DOHH2 (cell line): Measurements from ENCODE around the gene C2CD4B.

Experiments
- H3F3A ChIP-seq: fragments of 200-600 bp; sonication (generic), shearing (Covaris generic); 2 replicates; pipeline ENCODE4 v1.6.0; 2016; ENCODE audit warnings: antibody characterized with exemption, mild to moderate bottlenecking; ENCODE audit not compliant: control insufficient read depth, insufficient read depth
- H3K27ac ChIP-seq: fragments of 200-600 bp; sonication (generic); 2 replicates; pipeline ENCODE4 v1.5.1; 2014; ENCODE audit warnings: low read depth, mild to moderate bottlenecking, low read length, moderate library complexity
- H3K27me3 ChIP-seq: fragments of 200-600 bp; sonication (generic); 2 replicates; pipeline ENCODE4 v1.6.1; 2014; ENCODE audit warnings: mild to moderate bottlenecking, low read length, mixed read lengths; ENCODE audit not compliant: control insufficient read depth
- H3K36me3 ChIP-seq: fragments of 200-600 bp; sonication (generic); 2 replicates; pipeline ENCODE4 v1.6.1; 2014; ENCODE audit warnings: mild to moderate bottlenecking, low read length, moderate library complexity, mixed read lengths; ENCODE audit not compliant: control insufficient read depth
- H3K4me1 ChIP-seq: fragments of 200-600 bp; sonication (generic); 2 replicates; pipeline ENCODE4 v1.6.1; 2014; ENCODE audit warnings: mild to moderate bottlenecking, low read length, mixed read lengths; ENCODE audit not compliant: control insufficient read depth
- H3K4me2 ChIP-seq: fragments of 200-600 bp; sonication (generic); 2 replicates; pipeline ENCODE4 v1.6.0; 2014; ENCODE audit warnings: mild to moderate bottlenecking, low read length, moderate library complexity
- H3K4me3 ChIP-seq: fragments of 200-600 bp; sonication (generic); 2 replicates; pipeline ENCODE4 v1.5.1; 2014; ENCODE audit warnings: mild to moderate bottlenecking, low read length, mixed read lengths
- H3K79me2 ChIP-seq: fragments of 200-600 bp; sonication (generic); 2 replicates; pipeline ENCODE4 v1.6.1; 2014; ENCODE audit warnings: mild to moderate bottlenecking, low read length, mixed read lengths; ENCODE audit not compliant: control insufficient read depth
- H3K9me2 ChIP-seq: fragments of 200-600 bp; sonication (generic); replicated peaks from 2 replicates; pipeline ENCODE4 v1.6.1; 2014; ENCODE audit warnings: mild to moderate bottlenecking, low read length, mixed read lengths; ENCODE audit not compliant: control insufficient read depth
- H3K9me3 ChIP-seq: fragments of 200-600 bp; sonication (generic); 2 replicates; pipeline ENCODE4 v1.6.1; 2014; ENCODE audit warnings: antibody characterized with exemption, low read length, mixed read lengths; ENCODE audit not compliant: control insufficient read depth, insufficient read depth
- H4K20me1 ChIP-seq: fragments of 200-600 bp; sonication (generic); 2 replicates; pipeline ENCODE4 v1.6.0; 2014; ENCODE audit warnings: low read depth, mild to moderate bottlenecking, antibody characterized with exemption, low read length, moderate library complexity; ENCODE audit not compliant: control insufficient read depth, insufficient read depth
- CTCF ChIP-seq: fragments of 200-600 bp; sonication (generic); IDR thresholded peaks from one replicate; pipeline ENCODE4 v1.5.1; 2014; ENCODE audit warnings: antibody characterized with exemption, mild to moderate bottlenecking, low read depth, low read length; ENCODE audit not compliant: poor library complexity, severe bottlenecking
- EZH2phosphoT487 ChIP-seq: fragments of 200-600 bp; sonication (generic); IDR thresholded peaks from 2 replicates; pipeline ENCODE4 v1.6.1; 2017; ENCODE audit warnings: borderline replicate concordance, mild to moderate bottlenecking, antibody characterized with exemption, low read length, moderate library complexity, mixed read lengths

C2CD4B gene

GRCh38 chr15:62173215-62173614, 8.1 kb upstream of the C2CD4B start:
- peaks cover 3% of the 10 kb centered on the region; the same call in 1 of the 2 replicates for H3K27me3 ChIP-seq
- no peaks in the 10 kb centered on the region for H3K9me3 ChIP-seq
- H3K79me2 ChIP-seq = no peaks in the 10 kb centered on the region
- no peaks in the 10 kb centered on the region for H3K9me2 ChIP-seq
- H3K36me3 ChIP-seq = no peaks in the 10 kb centered on the region
- no peaks in the 10 kb centered on the region for H4K20me1 ChIP-seq
- no peak overlapping the region for H3K4me3 ChIP-seq
- no peak for TF ChIP-seq EZH2phosphoT487
- no peak for TF ChIP-seq CTCF
- no peaks in the 10 kb centered on the region for H3K4me1 ChIP-seq
- H3K4me2 ChIP-seq = no peak overlapping the region
- H3K27ac ChIP-seq = no peak overlapping the region
- H3F3A ChIP-seq = no peaks in the 10 kb centered on the region

GRCh38 chr15:62171882-62172281, 6.8 kb upstream of the C2CD4B start:
- Histone ChIP-seq H3K9me3 (no peaks in the 10 kb centered on the region), H3K27ac (no peak overlapping the region), H3K4me1 (no peaks in the 10 kb centered on the region), H3K36me3 (no peaks in the 10 kb centered on the region), H3K9me2 (no peaks in the 10 kb centered on the region), H3K27me3 (peaks cover 8% of the 10 kb centered on the region; the same call in 1 of the 2 replicates), H3K4me3 (no peak overlapping the region), H3F3A (no peaks in the 10 kb centered on the region), H4K20me1 (no peaks in the 10 kb centered on the region), H3K4me2 (no peak overlapping the region), H3K79me2 (no peaks in the 10 kb centered on the region)
- TF ChIP-seq CTCF = no peak
- no peak for TF ChIP-seq EZH2phosphoT487

- H3K4me2 ChIP-seq = no peak overlapping the region
- H3F3A ChIP-seq = no peaks in the 10 kb centered on the region
- TF ChIP-seq EZH2phosphoT487 = no peak
- no peak for TF ChIP-seq CTCF
- H3K4me3 ChIP-seq = no peak overlapping the region
- no peaks in the 10 kb centered on the region for H3K9me2 ChIP-seq
- H3K27ac ChIP-seq = no peak overlapping the region
- no peaks in the 10 kb centered on the region for H4K20me1 ChIP-seq
- no peaks in the 10 kb centered on the region for H3K79me2 ChIP-seq
- H3K27me3 ChIP-seq = peaks cover 5% of the 10 kb centered on the region; the same call in 1 of the 2 replicates
- H3K36me3 ChIP-seq = no peaks in the 10 kb centered on the region
- H3K9me3 ChIP-seq = no peaks in the 10 kb centered on the region
- no peaks in the 10 kb centered on the region for H3K4me1 ChIP-seq
Measured at GRCh38 chr15:62165793-62166375, 799 bp upstream of the C2CD4B start.
